Femur (tissue), 1 donor: ENCODE results near the gene CNPY4.

Experiments used
- DNase-seq: peaks from one replicate; pipeline ENCODE4 v3.0.0-alpha.2; 2017

The CNPY4 gene

GRCh38 chr7:100152937-100153666, 33.7 kb downstream of the CNPY4 start:
- DNase-seq, result no peak

GRCh38 chr7:100153708-100154535, 34.5 kb downstream of the CNPY4 start:
- DNase-seq, result peak; percentile 23

GRCh38 chr7:100154651-100155491, 35.4 kb downstream of the CNPY4 start:
- DNase-seq, result peak; percentile 21

- DNase-seq, result no peak
Measured at GRCh38 chr7:100155553-100156317, 36.3 kb downstream of the CNPY4 start.

GRCh38 chr7:100156331-100157068, 37.1 kb downstream of the CNPY4 start:
- no peak for DNase-seq

GRCh38 chr7:100157069-100157333, 37.6 kb downstream of the CNPY4 start:
- no peak for DNase-seq

GRCh38 chr7:100157334-100158228, 38.1 kb downstream of the CNPY4 start:
- DNase-seq, result no peak

GRCh38 chr7:100158229-100159098, 39.0 kb downstream of the CNPY4 start, which contains the start of gene TRAPPC14:
Gene TRAPPC14, minus strand, starts transcription at chr7:100158723. Its CDS starts 224 bp downstream, at chr7:100158499.
- DNase-seq, result peak; percentile 96

GRCh38 chr7:100159099-100159623, 39.7 kb downstream of the CNPY4 start:
- DNase-seq, result no peak

GRCh38 chr7:100160067-100160466, 40.6 kb downstream of the CNPY4 start:
- DNase-seq, result no peak

- no peak for DNase-seq
Measured at GRCh38 chr7:100163006-100163531, 43.6 kb downstream of the CNPY4 start.

GRCh38 chr7:100163871-100164270, 44.4 kb downstream of the CNPY4 start:
- DNase-seq, result no peak

GRCh38 chr7:100166317-100166940, 47.0 kb downstream of the CNPY4 start:
- DNase-seq, result no peak

GRCh38 chr7:100166970-100167911, 47.8 kb downstream of the CNPY4 start:
- no peak for DNase-seq

GRCh38 chr7:100167912-100168323, 48.5 kb downstream of the CNPY4 start:
- DNase-seq, result peak; percentile 61

GRCh38 chr7:100169147-100169850, 49.9 kb downstream of the CNPY4 start:
- no peak for DNase-seq
